CMK (cell line): ENCODE results near the gene ATP8B3.

ENCODE experiments used
- DNase-seq: peaks from one replicate; pipeline ENCODE4 v3.0.0-alpha.2; 2010; ENCODE audit warnings: low read depth

ATP8B3 gene

DNA sequence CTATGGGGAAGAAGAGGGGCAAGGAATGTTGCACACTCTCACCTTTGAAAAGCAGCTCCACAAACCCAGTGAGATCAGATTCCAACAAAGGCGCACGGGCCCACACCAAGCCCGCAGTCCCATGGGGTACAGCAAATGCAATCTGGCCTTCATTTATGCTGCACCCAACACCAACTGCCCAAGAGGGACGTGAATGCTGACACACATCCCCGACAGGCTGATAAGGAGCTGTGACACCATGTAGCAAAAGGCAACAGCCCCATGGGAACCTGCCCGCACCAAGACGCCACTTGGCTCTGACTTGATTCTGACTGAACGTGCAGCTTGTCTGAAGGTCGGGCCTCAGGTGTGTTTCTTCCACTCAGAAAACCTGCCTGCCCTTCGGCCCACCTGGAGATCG is 18.9 kb upstream of the ATP8B3 start:
- no peak for DNase-seq

DNA sequence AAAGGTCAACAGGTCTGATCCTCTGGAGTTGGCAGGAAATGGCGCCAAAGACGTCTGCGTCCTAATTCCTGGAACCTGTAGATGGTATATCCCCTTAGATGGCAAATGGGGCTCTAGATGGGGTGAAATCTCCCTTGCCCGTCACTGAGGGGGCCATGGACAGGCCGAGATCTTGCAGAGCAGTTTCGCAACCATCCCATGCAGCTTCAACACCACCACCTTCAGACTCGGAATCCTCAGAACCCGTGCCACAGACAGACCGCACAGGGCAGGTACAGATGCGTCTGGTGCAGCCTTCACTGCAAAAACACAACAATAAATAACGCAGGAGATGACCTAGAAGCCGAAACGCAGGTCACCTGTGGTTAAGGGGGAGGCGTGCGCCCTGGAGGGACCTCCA is 18.5 kb upstream of the ATP8B3 start:
- DNase-seq = no peak

DNA sequence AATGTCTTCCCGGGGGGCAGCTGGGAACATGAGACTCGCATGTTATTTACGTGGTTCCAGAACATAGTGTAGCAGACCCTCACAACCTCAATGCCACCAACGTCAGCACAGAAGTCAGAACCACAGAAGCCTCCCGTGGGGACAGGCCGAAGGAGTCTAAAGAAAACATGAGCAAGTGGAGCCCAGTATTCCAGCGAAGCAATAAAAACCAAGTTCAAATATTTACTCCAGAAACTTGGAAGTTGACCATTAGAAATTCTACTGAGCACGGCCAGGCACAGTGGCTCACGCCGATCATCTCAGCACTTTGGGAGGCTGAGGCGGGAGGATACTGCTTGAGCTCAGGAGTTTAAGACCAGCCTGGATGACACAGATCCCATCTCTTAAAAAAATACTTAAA is 17.9 kb upstream of the ATP8B3 start:
- no peak for DNase-seq

DNA sequence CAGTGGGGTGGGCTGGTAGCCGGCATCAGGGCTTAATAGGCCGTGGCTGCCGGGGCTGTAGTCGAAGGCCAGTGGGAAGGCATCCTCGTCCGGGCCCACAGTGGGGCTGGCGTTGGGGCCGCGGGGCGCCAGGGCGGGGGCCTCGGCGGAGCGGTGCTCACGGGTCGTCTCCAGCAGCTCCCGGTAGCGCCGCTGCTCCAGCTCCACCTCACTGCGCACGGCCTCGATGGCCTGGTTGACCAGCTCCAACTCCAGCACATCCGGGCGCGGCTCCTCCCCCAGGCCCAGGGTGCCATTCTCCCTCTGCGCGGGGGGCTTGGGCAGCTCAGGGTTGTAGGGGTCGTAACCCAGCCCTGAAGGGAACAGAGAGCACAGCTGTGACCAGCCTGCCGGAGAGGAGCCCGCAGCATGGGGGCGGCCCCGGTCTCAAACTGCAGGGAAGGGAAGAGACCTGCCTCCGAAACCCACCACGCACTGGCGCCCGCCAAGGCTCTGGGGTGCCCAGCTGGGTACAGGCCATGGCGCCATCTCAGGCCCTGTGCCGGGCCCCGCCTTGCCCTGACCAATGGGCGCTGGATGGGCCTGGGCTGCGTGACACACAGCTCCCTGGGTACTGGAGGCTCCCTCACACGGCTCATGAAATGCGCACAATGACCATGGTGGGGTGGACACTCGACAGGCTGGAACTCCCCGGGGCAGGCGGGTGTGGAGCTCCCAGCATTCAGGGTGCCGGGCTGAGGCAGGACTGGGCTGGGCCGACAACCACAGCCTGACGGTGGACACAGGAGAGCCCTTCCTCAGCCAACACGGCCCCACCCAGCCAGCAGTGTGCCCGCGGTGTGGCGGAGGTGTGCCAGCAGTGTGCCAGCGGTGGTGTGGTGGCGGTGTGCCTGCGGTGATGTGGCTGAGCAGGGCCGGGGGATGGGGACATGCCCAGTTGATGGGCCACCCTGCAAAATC is 16.5 kb upstream of the ATP8B3 start:
- DNase-seq = no peak

DNA sequence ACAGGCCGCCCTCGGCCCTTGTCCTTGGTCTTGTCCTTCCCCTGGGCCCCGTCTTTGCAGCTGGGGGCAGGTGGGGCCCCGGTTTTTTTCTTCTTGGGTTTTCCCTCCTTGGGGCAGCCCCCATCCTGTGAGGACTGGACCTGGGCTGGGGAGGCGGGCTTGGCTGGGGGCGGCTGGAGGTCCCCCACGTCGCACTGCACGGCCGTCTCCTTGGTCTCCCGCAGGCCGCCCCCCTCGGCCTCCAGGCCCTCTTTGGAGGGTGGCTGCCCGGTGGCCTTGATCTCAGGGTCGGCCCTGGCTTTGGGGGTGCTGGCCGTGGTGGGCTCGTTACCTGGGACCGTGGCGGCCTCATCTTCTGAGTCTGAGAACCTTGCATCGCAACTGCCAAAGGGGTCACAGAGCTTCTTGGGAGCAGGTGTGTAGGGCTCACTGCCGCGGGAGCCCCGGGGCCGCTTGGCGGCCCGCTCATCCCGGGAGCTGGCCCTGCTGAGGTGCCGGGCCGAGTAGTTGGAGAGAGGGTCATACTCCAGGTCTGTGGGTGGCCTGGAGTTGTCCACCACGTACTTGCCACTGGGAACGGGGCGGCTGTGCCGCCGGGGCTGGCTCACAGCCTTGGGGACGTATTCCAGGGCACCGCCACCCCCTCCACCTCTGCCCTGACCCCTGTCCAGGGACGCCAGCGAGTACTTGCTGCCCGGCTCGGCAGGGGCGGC is 15.6 kb upstream of the ATP8B3 start:
- no peak for DNase-seq

DNA sequence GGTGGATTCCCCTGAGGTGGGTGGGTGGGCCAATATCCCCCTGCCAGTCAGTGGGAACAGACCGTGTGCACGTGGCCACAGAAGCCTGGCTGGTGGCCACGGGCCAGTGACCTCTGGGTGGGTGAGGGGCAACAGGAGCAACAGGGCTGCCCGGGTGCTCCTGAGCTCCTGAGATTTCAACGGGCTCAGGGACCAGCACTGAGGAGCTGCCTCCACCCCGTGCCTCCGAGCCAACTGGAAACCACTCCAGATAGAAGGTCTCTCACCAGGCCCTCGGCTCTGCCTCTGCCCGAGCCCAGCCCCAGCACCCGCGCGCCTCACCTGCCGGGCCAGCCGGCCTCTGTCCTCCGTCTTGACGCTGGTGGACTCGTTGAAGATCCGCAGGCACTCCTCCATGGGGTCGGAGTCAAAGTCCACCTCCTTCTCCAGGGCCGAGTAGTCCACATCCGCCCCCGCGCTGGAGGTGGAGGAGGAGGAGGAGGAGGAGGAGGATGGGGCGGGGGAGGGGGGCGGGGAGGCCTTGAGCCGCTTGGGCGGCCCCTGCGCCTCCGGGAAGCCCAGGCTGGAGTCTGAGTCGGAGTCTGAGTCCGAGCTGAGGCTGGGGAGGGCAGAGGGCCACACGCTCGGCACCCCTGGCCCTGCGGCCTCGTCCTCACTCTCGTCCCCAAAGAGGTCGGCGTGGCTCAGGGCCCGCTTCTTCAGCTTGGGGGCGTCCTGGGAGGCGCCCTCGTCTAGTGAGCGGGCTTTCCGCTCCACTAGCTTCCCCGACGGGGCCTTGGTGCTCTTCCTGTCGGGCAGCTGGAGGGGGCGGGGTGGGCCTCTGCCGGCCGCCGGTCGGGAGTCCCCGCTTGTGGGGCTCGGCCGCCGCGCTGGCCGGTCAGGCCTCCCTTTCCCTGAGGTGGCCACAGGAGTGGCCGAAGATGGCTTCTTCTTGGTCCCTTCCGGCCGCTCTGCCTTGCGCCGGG is 14.8 kb upstream of the ATP8B3 start:
- DNase-seq = no peak

DNA sequence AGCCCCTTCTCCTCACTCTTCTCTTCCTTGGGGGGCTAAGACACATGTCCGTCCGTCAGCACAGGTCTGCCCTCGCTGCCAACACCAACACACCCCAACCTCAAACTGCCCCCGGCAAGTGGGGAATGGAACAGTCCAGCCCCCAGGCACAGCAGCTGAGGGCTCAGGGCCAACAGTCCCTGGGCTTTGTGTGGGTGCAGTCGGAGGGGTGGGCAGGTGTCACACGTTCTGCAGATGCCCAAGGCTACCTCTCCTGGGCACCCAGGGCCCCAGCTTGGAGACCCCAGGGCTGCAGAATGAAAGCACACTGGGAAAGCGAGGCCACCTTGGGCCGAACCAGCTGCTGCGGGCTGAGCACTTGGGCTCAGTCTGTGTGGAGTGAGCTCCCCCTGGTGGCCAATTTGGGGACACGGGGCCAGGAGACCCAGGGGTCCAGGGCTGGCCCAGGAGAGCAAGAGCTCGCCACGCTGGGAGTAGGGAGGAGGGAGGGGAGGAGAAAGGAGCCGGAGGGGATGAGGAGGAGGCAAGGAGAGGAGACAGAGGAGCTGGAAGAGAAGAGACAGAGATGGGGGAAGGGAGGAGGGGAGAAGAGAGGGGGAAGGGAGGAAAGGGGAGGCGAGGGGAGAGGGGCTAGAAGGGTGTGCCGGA is 14.0 kb upstream of the ATP8B3 start:
- no peak for DNase-seq

DNA sequence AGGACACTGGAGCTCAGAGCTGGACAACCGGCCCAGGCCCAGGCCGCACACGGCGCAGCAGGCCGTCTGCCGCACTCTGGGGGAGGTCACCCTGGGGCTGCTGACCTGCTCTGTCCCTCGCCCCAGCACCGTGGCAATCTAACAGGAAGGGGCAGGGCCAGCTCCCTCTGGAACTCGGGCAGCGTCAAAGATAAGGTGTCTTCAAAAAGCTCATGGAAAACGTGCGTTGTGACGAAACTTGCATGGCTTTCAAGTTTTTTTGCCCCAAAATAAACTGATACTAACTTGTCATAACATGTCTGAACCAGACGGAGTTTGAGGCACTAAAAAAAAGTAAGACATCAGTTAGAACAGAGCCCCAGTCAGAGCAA is 12.2 kb upstream of the ATP8B3 start:
- DNase-seq = no peak

DNA sequence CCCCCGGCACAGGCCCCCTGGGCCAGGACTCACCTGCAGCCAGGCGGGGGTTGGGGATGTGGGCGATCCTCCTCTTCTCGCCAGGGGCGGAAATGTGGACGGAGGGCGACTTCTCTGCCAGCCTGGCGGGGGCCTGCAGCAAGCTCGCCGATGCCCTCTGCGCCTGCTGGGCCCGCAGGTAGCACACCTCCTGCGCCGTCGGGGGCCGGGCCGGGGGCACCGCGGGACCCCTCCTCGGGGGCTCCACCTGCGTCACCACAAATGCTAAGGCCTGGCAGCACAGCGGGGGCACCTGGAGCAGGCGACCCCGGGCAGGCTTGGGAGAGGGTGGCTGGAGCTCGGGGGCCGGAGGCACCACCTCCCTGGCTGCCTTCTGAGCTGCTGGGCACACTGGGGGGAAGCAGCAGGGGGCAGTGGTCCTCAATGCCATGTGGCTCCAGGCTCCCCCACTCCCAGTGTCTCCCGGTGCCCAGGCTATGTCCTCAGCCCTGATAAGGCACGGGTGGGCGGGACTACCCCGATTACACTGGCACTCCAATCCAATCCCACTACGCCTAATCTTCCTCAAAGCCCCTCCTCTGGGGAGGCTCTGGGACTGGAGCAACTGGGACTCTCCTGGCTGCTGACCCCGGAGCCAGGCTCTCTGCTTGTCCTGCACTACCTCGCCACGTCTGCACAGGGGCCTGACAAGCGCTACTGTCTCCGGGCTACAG is 11.6 kb upstream of the ATP8B3 start:
- DNase-seq = no peak

DNA sequence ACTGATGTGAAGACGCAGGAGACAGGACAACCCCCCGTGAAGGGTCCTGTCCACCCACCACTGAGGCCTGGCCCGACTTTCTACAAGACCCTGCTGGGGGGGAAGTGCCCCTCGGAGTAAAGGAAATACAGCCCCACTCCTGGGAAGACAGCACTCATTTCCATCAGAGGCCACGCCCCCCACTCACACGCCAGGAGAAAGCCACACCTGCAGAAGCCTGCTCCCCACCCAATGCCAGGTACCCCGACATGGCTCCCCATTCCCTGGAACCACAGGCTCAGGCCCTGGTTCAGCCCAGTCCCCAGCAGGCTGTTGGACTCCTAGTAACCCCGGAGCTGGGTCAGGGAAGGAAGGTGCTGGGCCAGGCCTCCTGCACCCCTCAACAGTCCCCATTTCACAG is 10.9 kb upstream of the ATP8B3 start:
- no peak for DNase-seq

DNA sequence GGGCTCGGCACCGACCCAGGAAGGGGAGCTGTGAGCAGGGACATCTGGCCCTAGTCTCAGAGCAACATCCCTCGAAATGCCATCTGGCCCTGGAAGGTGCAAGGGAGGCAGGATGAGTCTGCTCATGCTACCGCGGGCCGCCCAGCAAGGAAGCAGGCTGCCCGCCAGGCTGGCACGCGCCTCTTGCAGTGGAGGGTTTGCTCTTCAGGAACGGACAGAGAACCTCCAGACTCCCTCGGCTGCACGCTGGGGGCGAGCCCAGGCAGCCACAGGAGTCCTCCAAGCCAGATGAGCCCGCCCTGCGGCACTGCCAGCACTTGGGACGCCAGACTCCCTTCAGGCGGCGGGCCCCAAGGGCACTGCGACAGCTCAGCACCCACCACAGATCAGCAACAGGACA is 10.1 kb upstream of the ATP8B3 start:
- no peak for DNase-seq

DNA sequence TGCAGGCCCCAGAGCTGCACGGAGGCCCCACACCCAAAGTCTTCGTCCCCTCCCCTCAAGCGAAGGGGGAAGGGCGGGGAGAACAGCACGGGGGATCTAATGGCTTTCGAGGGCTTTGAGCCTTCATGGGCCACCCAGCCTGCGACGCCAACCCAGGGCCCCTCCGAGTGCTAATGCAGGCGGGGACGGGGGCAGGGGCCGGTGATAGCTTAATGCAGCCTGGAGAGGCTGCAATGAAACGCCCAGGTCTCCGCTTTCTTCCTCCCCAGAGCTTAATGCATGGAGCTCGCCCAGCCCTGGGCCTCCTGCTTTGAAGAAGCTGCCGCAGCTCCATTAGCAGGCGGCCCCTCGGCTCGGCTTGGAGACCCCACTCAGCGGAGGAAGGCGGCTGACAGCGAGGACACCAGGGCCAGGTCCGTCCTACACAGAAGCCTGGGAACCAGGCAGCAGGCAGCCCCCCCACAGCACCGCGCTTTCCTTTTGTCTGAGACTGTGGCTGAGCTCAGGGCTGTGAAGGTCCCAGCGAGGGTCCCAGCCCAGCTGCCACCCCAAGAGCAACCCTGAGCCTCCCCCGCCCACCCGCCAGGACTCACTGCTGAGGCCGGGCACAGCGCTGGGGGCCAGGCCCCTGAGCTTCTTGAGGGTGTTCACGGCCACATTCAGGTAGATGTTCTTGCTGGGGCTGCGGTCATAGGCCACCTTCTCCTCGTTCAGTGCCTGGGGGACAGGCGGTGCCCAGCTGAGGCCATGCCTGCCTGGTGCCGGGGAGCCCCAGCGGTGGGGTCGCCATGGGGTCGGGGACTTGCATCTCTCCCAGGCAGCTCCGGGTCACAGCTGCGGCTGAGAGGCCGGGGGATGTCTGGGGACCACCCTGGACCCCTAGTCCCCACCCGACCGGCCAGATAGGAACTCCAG is 7.5 kb upstream of the ATP8B3 start:
- DNase-seq = no peak

DNA sequence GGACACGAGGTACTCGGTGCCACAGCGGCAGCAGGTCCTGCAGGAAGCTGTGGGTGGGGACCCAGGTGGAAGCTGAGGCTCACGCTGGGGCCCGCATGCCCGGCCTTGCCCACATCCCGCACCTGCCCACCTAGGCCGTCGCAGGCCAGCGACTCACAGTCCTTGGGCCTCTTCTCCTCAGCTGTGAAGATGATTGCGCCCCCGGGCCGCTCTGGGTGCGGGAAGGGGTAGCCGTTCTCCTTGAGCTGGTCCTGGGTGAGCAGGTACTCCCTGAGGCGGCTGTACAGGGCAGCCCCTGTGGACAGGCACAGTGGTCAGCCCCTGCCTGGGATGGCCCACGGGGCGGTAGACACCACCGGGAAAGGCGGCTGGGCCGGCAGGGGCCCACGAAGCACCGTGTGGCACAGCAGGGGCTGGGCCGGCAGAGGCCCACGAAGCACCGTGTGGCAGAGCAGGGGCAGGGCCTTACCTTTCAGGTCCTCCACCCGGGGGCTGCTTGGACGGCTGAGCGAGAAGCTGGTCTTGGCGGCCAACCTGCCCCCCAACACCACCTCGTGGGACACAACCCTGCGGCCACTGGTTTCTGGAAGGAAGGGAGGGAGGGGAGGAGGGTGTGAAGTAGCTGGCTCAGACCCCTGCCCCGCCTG is 6.6 kb upstream of the ATP8B3 start:
- no peak for DNase-seq

DNA sequence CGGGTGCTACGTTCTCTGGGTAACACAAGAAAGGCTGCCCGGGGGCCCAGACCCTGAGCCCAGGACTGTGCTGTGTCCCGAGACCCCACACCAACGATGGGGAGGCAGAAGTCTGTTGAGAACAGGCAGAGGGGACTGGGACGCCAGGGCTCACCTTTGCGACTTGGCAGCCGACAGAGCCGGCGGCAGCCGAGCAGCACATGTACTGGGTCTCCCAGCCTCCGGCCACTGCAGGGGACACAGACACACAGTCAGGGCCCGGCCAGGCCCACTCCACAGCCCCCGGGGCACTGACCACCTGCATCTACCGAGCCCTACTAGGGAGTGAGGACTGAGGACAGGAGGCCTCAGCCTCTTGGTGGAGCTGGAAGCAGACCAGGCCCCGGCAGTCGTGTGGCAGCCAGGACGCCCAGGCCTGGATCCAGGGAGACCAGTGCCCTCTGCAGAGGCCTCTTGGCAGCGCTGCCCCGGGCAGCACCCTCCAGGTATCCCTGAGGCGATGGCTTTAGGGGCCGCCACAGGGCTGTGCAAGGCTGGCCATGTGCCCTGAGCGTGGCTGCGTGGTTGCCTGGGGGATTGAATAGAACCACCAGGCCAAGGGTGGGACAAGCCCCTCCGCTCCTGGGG is 5.6 kb upstream of the ATP8B3 start:
- DNase-seq = no peak

DNA sequence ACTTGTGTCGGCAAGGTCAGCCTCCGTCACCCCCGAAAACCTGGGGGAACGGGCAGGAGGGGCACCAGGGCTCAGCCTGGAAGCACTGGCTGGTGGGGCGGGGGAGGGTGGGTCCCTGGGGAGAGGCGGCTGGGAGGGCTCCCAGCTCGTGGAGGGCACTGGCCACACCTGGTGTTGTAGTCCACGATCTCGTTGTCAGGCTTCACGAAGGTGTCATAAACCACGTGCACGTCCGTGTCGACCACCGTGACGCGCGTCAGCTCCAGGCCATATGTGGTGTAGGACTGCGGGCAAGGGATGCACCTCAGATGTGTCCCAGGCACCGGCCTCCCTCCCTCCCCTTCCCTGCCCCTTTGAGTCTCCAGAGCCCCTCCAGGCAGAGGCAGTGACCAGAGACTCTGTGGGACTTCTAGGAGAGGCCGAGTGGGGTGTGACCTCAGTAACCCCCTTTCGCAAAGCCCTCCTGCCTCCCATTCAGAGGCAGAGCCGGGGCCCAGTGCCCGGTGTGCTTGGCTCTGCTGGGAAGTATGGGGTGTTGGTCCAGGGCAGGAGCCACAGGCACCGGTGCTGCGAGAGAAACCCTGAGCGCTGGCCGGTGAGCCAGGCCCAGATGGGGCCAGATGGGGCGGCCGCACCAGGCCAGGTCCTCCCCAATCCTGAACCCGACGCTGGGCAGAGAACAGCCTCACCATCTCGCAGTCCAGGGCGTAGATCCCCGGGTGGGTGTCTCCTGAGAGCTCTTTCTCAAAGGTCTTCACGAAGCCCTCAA is 4.6 kb upstream of the ATP8B3 start:
- no peak for DNase-seq

DNA sequence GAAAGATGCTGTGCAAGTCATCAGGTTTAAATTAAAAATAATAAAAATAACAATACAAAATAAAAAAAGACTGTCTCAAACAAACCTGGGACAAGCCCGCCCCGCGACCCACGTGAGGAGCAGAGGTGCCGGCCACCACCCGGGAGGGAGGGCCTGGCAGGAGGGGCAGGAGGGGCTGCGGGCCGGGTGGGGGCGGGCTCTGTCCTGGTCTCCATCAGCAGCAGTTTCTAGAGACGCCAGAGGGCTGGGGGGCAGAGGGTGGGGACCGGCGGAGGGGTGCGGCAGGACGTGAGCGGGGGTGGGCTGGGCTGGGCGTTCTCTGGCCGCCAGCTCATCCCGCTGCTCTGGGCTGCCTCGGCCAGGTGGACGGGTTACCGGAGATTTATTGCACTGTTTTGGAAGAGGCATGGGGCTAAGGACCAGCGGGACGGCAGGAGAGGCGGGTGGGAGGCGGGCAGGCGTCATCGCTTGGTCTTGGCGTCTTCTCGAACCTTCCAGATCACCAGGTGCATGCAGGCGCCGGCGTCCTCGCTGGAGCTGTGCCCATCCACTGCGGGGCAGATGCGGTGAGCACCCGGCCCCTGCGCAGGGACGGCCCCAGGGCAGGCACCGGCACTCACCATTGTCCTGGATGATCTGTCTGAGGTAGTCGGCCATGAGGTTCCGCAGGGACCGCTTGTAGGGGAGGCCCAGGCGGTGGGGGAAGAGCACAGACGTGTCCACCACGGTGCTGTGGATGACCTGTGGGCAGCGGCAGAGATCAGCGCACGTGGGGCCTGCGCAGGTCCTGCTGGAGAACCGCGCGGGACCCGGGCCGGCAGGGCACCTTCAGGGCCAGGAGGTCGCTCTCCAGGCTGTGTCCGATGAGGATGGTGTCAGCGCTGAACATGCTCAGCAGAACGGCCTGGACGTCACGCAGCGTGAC is 3.8 kb upstream of the ATP8B3 start:
- DNase-seq = no peak
